H1 (cell line): ENCODE measurements around the gene ABCC11. TPM values are rescaled to one million over a fixed set of nuclear protein-coding genes. Genes with fewer than 3 reads are reported as not detected.

Experiments used
- ASH2L ChIP-seq: fragments of 200-600, 300-600 bp; sonication (generic); IDR thresholded peaks from one replicate; pipeline ENCODE4 v1.7.1; 2017; ENCODE audit warnings: low read length
- EZH2 ChIP-seq: fragments of 200-600 bp; sonication (generic); IDR thresholded peaks from 2 replicates; pipeline ENCODE4 v1.7.1; 2012; ENCODE audit warnings: low read depth, mild to moderate bottlenecking, moderate library complexity, low read length, inconsistent platforms; ENCODE audit not compliant: severe bottlenecking
- KDM1A ChIP-seq: fragments of 200-600, 300-600 bp; sonication (generic); IDR thresholded peaks from 2 replicates; pipeline ENCODE4 v1.7.1; 2016; ENCODE audit warnings: mild to moderate bottlenecking, low read length, borderline replicate concordance
- MAFK ChIP-seq: IDR thresholded peaks from 2 replicates; pipeline ENCODE4 v1.6.1; 2012; ENCODE audit warnings: low read depth, mild to moderate bottlenecking, improper control_type of control experiment, low read length
- SUZ12 ChIP-seq: fragments of 200-600 bp; sonication (generic); IDR thresholded peaks from 2 replicates; pipeline ENCODE4 v1.6.1; 2012; ENCODE audit warnings: mild to moderate bottlenecking, inconsistent platforms, low read length, moderate library complexity, mixed read lengths
- polyA plus RNA-seq, 7 experiments: library from polyadenylated mRNA; depleted of rRNA in 3 of 7; stranded (reverse) in 5 of 7; unstranded in 2 of 7; fragments of >200 nt in 5 of 7; fragments of 200-250 nt in 2 of 7; gene quantifications; 1 replicate in 5 of 7; 2 replicates in 1 of 7; 4 replicates in 1 of 7; pipeline versions ENCODE4 v1.2.1 to v1.2.3, GENCODE V29; 2011 to 2013; ENCODE audit warnings: missing spikeins in 2 of 7, mixed read lengths in 2 of 7
- total RNA-seq: library from RNA; stranded (reverse); fragmentation: NEBNext Ultra II Directional; extraction: Animal tissue kit (Norgen Biotek cat#: 25700); gene quantifications from 2 replicates; pipeline ENCODE4 v1.2.1, GENCODE V29; 2021
- TF ChIP-seq, protein P1 (sequence below), 3 experiments: IDR thresholded peaks; 1 replicate in 2 of 3; 2 replicates in 1 of 3; pipeline versions ENCODE4 v1.5.1 to v1.6.1; 2011; ENCODE audit warnings: low read length in 3 of 3, mild to moderate bottlenecking in 3 of 3, inconsistent platforms in 2 of 3, low read depth in 1 of 3, moderate library complexity in 1 of 3; ENCODE audit not compliant: insufficient read depth in 1 of 3; ENCODE audit errors: control extremely low read depth in 1 of 3

The ABCC11 gene
- total and polyA plus RNA-seq, 2 of the 8 experiments (the other 6 are each of a cell fraction or from before 2014, with no cell fraction given), result 0.06 TPM; not detected in 1

DNA sequence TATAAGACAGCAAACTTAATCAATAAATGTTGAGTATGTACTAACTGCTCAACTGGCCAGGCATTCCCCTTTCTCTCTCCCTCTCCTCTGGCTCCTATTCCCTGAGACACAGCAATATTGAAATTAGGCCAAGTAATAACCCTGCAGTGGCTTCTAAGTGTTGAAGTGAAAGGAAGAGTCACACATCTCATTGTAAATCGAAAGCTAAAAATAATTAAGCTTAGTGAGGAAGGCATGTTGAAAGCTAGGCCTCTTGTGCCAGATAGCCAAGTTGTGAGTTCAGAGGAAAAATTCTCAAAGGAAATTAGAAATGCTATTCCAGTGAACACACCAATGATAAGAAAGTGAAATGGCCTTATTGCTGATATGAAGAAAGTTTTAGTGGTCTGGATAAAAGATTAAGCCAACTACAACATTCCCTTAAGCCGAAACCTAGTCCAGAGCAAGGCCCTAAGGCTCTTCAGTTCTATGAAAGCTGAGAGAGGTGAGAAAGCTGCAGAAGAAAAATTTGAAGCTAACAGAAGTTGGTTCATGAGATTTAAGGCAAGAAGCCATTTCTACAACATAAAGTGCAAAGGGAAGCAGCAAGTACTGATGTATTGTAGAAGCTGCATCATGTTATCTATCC, 35.4 kb upstream of the ABCC11 start (continued):
- TF ChIP-seq MAFK (no peak), EZH2 (no peak), KDM1A (no peak), SUZ12 (no peak), ASH2L (no peak)
- TF ChIP-seq, protein P1, sequence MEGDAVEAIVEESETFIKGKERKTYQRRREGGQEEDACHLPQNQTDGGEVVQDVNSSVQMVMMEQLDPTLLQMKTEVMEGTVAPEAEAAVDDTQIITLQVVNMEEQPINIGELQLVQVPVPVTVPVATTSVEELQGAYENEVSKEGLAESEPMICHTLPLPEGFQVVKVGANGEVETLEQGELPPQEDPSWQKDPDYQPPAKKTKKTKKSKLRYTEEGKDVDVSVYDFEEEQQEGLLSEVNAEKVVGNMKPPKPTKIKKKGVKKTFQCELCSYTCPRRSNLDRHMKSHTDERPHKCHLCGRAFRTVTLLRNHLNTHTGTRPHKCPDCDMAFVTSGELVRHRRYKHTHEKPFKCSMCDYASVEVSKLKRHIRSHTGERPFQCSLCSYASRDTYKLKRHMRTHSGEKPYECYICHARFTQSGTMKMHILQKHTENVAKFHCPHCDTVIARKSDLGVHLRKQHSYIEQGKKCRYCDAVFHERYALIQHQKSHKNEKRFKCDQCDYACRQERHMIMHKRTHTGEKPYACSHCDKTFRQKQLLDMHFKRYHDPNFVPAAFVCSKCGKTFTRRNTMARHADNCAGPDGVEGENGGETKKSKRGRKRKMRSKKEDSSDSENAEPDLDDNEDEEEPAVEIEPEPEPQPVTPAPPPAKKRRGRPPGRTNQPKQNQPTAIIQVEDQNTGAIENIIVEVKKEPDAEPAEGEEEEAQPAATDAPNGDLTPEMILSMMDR (IDR thresholded peaks at IDR 0.05; ENCODE audit: control extremely low read depth in 1 of 3, insufficient read depth in 1 of 3, low read depth in 1 of 3, low read length in 3 of 3), result no peak
